ENCODE measurements around the gene TTC9. TPM values are rescaled to one million over a fixed set of nuclear protein-coding genes. Genes with fewer than 3 reads are reported as not detected.

The TTC9 gene
- total and polyA plus RNA-seq, 2 donors from 2014 or later = 2.6 to 5.2 TPM

- no peaks in the 10 kb centered on the region for H3K4me1 ChIP-seq (ENCODE audit: control insufficient read depth in 2 of 3, insufficient read depth in 2 of 3, low read depth in 1 of 3, low read length in 3 of 3)
- intact Hi-C loops (cut with DNase I) = no loop called here
- TF ChIP-seq CTCF (IDR thresholded peaks at IDR 0.05; ENCODE audit: borderline replicate concordance, extremely low read depth, insufficient read depth) = no peak
- no peaks in the 10 kb centered on the region for H3K36me3 ChIP-seq (ENCODE audit: control insufficient read depth in 2 of 3, insufficient read depth in 3 of 3, low read length in 3 of 3)
- FAIRE-seq (no peak), DNase-seq (peak in 1 of 5 donors; percentile 26)
- no peaks in the 10 kb centered on the region for H3K27me3 ChIP-seq (ENCODE audit: control insufficient read depth, insufficient read depth, low read length)
- no peak overlapping the region for H3K27ac ChIP-seq (ENCODE audit: low read depth in 2 of 2, low read length in 2 of 2)
- H3K9me3 ChIP-seq (ENCODE audit: control insufficient read depth in 2 of 3, insufficient read depth in 1 of 3, low read length in 3 of 3) = peaks cover 0 to 8% (median 0%) of the 10 kb centered on the region in 3 donors
- no peak overlapping the region for H3K4me3 ChIP-seq (ENCODE audit: low read length in 3 of 3)
- H3K9ac ChIP-seq (ENCODE audit: low read length in 3 of 3) = no peak overlapping the region
These were observed 16.7 kb upstream of the TTC9 start for GRCh38 chr14:70624972-70625371.

GRCh38 chr14:70631948-70632347 is 9.8 kb upstream of the TTC9 start:
- Histone ChIP-seq H3K4me1 (ENCODE audit: control insufficient read depth in 2 of 3, insufficient read depth in 2 of 3, low read depth in 1 of 3, low read length in 3 of 3) (no peaks in the 10 kb centered on the region), H3K4me3 (ENCODE audit: low read length in 3 of 3) (no peak overlapping the region), H3K27ac (ENCODE audit: low read depth in 2 of 2, low read length in 2 of 2) (no peak overlapping the region), H3K9ac (ENCODE audit: low read length in 3 of 3) (no peak overlapping the region), H3K36me3 (ENCODE audit: control insufficient read depth in 2 of 3, insufficient read depth in 3 of 3, low read length in 3 of 3) (no peaks in the 10 kb centered on the region), H3K27me3 (ENCODE audit: control insufficient read depth, insufficient read depth, low read length) (no peaks in the 10 kb centered on the region), H3K9me3 (ENCODE audit: control insufficient read depth in 2 of 3, insufficient read depth in 1 of 3, low read length in 3 of 3) (peaks cover 0 to 8% (median 0%) of the 10 kb centered on the region in 3 donors)
- DNase-seq (no peak), FAIRE-seq (no peak)
- no peak for TF ChIP-seq CTCF (IDR thresholded peaks at IDR 0.05; ENCODE audit: borderline replicate concordance, extremely low read depth, insufficient read depth)
- intact Hi-C loops (cut with DNase I) = no loop called here

- intact Hi-C loops (cut with DNase I) = no loop called here
- no peak for TF ChIP-seq CTCF (IDR thresholded peaks at IDR 0.05; ENCODE audit: borderline replicate concordance, extremely low read depth, insufficient read depth)
- Histone ChIP-seq H3K9ac (ENCODE audit: low read length in 3 of 3) (no peak overlapping the region), H3K27me3 (ENCODE audit: control insufficient read depth, insufficient read depth, low read length) (peaks cover 9% of the 10 kb centered on the region), H3K9me3 (ENCODE audit: control insufficient read depth in 2 of 3, insufficient read depth in 1 of 3, low read length in 3 of 3) (no peaks in the 10 kb centered on the region), H3K4me1 (ENCODE audit: control insufficient read depth in 2 of 3, insufficient read depth in 2 of 3, low read depth in 1 of 3, low read length in 3 of 3) (peaks cover 0 to 3% (median 0%) of the 10 kb centered on the region in 3 donors), H3K36me3 (ENCODE audit: control insufficient read depth in 2 of 3, insufficient read depth in 3 of 3, low read length in 3 of 3) (no peaks in the 10 kb centered on the region), H3K27ac (ENCODE audit: low read depth in 2 of 2, low read length in 2 of 2) (no peak overlapping the region), H3K4me3 (ENCODE audit: low read length in 3 of 3) (no peak overlapping the region)
- DNase-seq (no peak), FAIRE-seq (no peak)
These were observed 5.6 kb upstream of the TTC9 start for GRCh38 chr14:70635971-70636595.

- no peak overlapping the region for H3K4me3 ChIP-seq (ENCODE audit: low read length in 3 of 3)
- FAIRE-seq = no peak
- no peak overlapping the region for H3K27ac ChIP-seq (ENCODE audit: low read depth in 2 of 2, low read length in 2 of 2)
- H3K36me3 ChIP-seq (ENCODE audit: control insufficient read depth in 2 of 3, insufficient read depth in 3 of 3, low read length in 3 of 3) = no peaks in the 10 kb centered on the region
- DNase-seq = no peak
- no peak overlapping the region for H3K9ac ChIP-seq (ENCODE audit: low read length in 3 of 3)
- no peak for TF ChIP-seq CTCF (IDR thresholded peaks at IDR 0.05; ENCODE audit: borderline replicate concordance, extremely low read depth, insufficient read depth)
- H3K27me3 ChIP-seq (ENCODE audit: control insufficient read depth, insufficient read depth, low read length) = peaks cover 13% of the 10 kb centered on the region
- no peaks in the 10 kb centered on the region for H3K9me3 ChIP-seq (ENCODE audit: control insufficient read depth in 2 of 3, insufficient read depth in 1 of 3, low read length in 3 of 3)
- peaks cover 0 to 4% (median 0%) of the 10 kb centered on the region in 3 donors for H3K4me1 ChIP-seq (ENCODE audit: control insufficient read depth in 2 of 3, insufficient read depth in 2 of 3, low read depth in 1 of 3, low read length in 3 of 3)
- intact Hi-C loops (cut with DNase I) = no loop called here
These were observed 3.3 kb upstream of the TTC9 start for GRCh38 chr14:70638416-70638815.

Measured in kidney (tissue), 14 donors.